Embryonic facial prominence (tissue), 1 donor: ENCODE data around the gene WHRN.

Experiments used
- DNase-seq: peaks from one replicate; pipeline ENCODE4 v3.0.0-alpha.2; 2016; ENCODE audit errors: extremely low spot score

The WHRN gene

DNA sequence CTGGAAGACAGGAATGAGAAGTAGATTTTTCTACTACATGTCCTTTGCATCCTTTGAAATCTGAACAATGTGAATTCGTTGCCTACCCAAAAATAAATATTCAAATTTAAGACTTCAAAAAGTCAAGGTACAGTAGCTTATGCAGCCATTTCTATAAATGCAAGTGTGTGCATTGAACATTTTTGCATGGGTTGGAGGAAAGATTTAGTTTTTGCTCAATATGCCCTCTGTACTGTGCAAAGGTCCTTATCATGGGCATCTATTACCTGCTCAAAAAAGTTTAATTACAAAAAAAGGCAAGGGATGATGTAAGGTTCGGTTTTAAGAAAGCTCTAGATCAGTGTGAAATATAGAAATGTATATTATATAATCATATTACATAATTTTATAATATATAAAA is 140.1 kb downstream of the WHRN start:
- no peak for DNase-seq

DNA sequence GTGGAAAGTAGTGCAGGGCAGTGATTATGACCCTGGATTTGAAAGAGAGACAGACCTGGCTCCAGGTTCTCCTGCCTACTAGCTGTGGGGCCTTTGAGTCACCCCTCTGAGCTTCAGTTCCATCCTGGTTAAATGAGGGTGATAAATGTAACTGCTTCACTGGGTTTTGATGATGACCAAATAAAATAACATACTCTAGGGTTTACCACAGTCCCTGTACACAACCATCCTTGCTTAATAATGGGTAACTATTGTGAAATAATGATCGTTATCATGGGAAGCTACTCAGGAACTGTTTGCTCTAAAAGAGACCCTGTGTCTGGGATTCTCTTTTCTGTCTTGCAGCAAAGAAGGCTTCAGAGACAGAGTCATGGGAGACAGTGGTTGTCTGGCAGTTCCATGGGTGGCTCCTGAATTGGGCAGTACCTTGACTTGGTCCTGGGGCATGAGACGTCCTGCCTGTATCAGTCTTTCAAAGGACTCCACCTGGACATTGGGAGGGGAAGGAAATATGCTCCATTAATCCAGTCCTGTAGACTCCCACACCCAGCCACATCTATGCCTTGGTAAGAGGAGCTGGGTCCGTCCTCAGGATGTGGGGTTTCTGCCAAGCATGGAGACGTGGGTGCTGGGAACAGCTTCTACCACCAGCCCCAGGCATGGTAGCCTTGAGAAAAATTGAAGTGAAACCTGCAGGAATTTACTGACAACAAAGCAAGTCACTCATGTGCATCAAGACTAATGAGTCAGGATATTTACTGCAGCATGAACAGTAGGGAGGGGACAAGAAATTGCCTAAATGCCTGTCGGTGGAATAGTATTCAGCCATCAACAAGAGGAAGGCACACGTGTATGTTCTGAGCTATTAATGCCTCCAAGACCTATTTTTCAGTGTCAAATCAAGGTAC is 140.9 kb downstream of the WHRN start:
- no peak for DNase-seq

DNA sequence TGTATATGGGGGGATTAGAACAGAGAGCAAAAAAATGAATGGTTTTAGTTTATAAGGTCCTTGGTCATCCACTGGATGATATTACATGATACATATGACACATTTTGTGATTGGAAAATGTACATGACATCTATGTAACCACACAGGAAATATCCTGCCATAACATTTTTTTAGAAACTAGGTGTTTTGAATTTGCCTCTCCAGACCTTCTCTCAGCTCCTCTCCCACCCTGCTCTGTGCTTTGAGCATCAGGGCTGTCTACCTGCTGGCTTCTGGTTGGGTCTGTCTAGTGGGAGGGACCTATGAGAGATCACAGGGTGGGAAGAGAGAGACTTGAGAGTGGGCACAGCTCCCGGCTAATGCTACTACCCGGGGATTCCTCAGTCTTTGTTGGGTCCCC is 141.8 kb downstream of the WHRN start:
- no peak for DNase-seq

DNA sequence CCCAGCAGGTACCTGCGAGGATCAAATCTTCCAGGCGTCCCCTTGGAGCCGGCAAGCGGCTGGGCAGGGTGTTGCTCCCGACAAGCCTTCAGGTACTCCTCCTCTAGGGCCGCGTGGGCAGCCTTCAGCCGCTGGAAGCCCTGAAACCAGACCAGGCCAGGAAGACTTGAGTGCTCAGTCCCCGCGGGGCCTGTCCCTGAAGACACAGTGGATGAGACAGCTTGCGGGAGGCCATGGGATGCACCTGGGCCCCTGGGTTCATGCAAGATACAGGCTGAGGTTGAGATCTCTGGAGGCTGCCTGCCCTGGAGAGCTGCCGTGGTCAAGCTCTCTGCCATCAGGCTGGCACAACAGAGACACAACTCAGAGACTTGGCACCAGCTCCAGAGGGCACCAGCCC is 142.9 kb downstream of the WHRN start:
- no peak for DNase-seq

DNA sequence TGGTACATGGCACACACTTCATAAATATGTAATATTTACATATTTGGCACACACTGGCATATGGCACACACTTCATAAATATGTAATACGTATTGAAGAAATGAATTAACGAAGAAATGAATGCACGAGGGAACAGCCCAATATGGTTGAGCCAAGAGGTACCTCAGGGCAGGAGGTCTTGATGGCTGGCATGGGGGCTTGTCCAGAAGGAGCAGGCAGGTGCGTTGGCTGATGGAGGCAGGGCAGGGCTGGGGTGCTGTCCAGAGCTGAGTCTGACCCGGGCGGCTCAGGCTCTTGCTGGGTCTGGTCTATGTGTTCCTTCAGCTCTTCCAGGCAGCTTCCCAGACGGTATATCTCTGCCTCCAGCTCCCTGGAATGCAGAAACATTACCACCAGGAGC is 143.7 kb downstream of the WHRN start:
- DNase-seq, result no peak

DNA sequence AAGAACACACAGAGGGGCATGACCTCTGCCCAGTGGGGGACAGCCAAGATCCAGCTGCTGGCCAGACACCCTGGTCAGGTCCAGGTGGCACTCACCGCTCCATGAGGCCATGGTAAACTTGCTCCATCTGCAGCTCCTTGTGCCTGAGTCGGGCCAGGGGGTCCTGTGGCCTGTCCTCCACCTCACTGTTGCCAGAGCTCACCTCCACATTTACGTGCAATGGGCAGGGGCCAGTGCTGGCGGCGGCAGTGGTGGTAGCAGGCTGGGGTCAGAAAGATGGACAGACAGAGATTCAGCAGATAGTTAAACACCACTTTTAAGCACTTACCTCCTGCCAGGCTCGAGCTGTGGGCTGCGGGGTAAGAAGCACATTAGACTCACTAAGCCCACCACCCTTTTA is 145.5 kb downstream of the WHRN start:
- DNase-seq, result no peak

DNA sequence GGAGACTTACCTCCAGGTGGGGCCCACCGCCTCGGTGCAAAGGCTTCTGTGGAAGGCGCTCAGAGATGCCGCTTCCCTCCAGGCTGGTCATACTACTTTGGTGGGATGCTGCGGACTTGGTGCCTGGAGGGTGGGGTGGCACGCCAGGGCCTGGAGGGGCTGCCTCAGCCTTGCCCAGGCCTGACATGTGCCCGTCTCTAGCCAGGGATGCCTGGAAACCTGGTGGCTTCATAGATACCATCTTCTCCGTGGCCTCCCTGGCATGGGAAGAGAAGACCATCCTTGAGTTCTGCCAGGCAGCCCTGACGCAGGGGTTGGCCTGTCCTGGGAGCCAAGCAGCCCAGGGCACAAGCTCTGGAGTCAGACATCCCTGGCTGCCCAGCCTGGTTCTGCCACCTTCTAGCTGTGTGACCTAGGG is 147.4 kb downstream of the WHRN start:
- no peak for DNase-seq

DNA sequence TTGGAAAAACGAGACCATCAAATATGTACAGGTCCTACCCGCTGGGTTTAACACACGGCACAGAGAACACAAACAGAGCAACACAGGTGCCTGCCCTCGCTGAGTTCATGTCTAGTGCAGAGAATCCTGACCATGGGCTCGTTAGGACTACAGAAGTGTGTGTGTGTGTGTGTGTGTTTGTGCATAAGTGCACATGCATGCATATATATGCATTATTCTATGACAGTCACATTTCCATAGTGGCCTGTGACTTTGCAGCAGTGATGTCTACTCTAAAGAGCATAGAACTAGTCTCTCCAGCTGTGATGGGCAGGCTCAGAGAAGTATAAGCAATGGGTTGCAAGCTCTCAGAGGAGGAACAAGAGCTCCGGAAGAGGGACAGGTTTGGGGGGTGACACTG is 147.9 kb downstream of the WHRN start:
- DNase-seq, result no peak

DNA sequence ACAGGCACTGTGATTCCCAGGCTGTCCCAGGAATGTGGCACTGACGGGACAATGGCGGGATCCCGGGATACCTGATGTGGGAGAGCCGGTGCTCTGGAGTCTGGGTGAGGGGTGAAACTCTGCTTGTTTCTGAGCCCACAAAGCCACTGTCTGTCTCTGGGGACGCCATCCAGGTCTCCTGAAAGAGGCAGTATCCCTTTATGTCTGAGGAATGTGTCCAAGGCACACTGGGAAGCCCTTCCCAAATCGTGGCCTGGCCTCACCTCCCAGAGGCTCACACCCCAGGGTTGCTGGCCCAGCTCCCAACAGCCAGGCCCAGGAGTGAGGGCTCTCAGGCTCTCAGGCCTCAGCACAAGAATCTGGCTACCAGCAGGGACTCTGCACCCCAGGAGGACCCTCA is 148.5 kb downstream of the WHRN start:
- DNase-seq, result no peak

DNA sequence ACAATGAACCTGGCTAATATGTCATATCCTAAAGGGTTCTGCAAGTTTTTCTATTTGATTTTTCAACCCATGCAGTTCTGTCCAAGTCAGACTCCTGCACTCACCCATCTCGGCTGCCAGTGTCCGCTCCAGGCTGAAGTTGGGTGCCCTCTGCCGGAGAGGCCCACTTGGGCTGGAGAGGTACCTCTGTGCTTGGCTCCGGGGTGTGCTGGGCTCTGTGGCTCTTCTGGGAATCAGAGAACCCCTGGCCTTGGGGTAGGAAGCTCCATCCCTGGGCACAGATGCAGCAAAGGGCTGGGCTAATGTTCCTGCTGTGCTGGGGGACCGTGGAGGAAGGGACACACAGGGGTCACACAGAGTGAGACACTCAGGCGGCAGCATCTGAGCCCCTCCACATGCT is 149.5 kb downstream of the WHRN start:
- DNase-seq, result no peak
